HEK293 (cell line): Measurements from ENCODE around the gene MARCOL.

Experiments
- CTCF ChIA-PET: fragments of 350-600 bp; formaldehyde crosslinking; extraction: SDS; loops from one replicate; lab custom pipeline; 2021; ENCODE audit warnings: antibody characterized with exemption; lab: Yijun Ruan, JAX
- POLR2A ChIA-PET: fragments of 300-600 bp; formaldehyde crosslinking; extraction: SDS; loops from one replicate; lab custom pipeline; 2020; ENCODE audit warnings: antibody characterized with exemption, inconsistent platforms; lab: Yijun Ruan, JAX
- H3K27ac ChIP-seq: fragments of 200-500 bp; sonication (Bioruptor generic); 2 replicates; pipeline ENCODE4 v1.5.1; 2014; ENCODE audit warnings: low read depth, low read length, control low read depth, inconsistent platforms; ENCODE audit errors: extremely low read depth
- H3K36me3 ChIP-seq, 2 experiments: fragments of 200-500 bp in 1 of 2; sonication (Bioruptor generic) in 1 of 2; 1 replicate in 1 of 2; 2 replicates in 1 of 2; pipeline ENCODE4 v1.5.1; 2014 to 2017; ENCODE audit warnings: inconsistent platforms in 2 of 2, low read length in 2 of 2; ENCODE audit not compliant: control insufficient read depth in 2 of 2, insufficient read depth in 1 of 2
- H3K4me1 ChIP-seq: fragments of 200-500 bp; sonication (Bioruptor generic); 2 replicates; pipeline ENCODE4 v1.5.1; 2014; ENCODE audit warnings: mild to moderate bottlenecking, low read length, inconsistent platforms; ENCODE audit not compliant: control insufficient read depth, insufficient read depth
- H3K4me3 ChIP-seq: 2 replicates; pipeline ENCODE4 v1.5.1; 2011; ENCODE audit warnings: low read depth, mild to moderate bottlenecking, control low read depth, low read length, moderate library complexity
- H3K9me3 ChIP-seq: fragments of 200-500 bp; sonication (Bioruptor generic); 2 replicates; pipeline ENCODE4 v1.5.1; 2014; ENCODE audit warnings: low read depth, low read length, inconsistent platforms; ENCODE audit not compliant: control insufficient read depth, insufficient read depth
- GLIS2 ChIP-seq: fragments of 450-650 bp; formaldehyde crosslinking; IDR thresholded peaks from 2 replicates; pipeline ENCODE4 v1.5.1; 2016; ENCODE audit warnings: missing biosample characterization, missing genetic modification characterization
- KLF7 ChIP-seq: fragments of 450-650 bp; formaldehyde crosslinking; IDR thresholded peaks from 2 replicates; pipeline ENCODE4 v1.5.1; 2016; ENCODE audit warnings: missing biosample characterization, missing genetic modification characterization, borderline replicate concordance
- MYNN ChIP-seq: fragments of 450-650 bp; formaldehyde crosslinking; IDR thresholded peaks from 2 replicates; pipeline ENCODE4 v1.5.1; 2016; ENCODE audit warnings: missing biosample characterization, missing genetic modification characterization, borderline replicate concordance
- ZBTB17 ChIP-seq: fragments of 450-650 bp; formaldehyde crosslinking; IDR thresholded peaks from 2 replicates; pipeline ENCODE4 v1.5.1; 2016; ENCODE audit warnings: missing biosample characterization, missing genetic modification characterization
- ZFP37 ChIP-seq: fragments of 450-650 bp; formaldehyde crosslinking; IDR thresholded peaks from 2 replicates; pipeline ENCODE4 v1.5.1; 2016; ENCODE audit warnings: missing biosample characterization, missing genetic modification characterization
- ZNF132 ChIP-seq: fragments of 450-650 bp; formaldehyde crosslinking; IDR thresholded peaks from 2 replicates; pipeline ENCODE4 v1.5.1; 2017; ENCODE audit warnings: missing biosample characterization, missing genetic modification characterization, borderline replicate concordance
- ZNF350 ChIP-seq: fragments of 450-650 bp; formaldehyde crosslinking; IDR thresholded peaks from 2 replicates; pipeline ENCODE4 v1.5.0; 2017; ENCODE audit warnings: missing biosample characterization, mild to moderate bottlenecking, missing genetic modification characterization
- ZNF37A ChIP-seq: fragments of 450-650 bp; IDR thresholded peaks from 2 replicates; pipeline ENCODE4 v1.5.1; 2018; ENCODE audit warnings: missing biosample characterization, missing genetic modification characterization
- ZNF433 ChIP-seq: fragments of 450-650 bp; formaldehyde crosslinking; IDR thresholded peaks from 2 replicates; pipeline ENCODE4 v1.5.1; 2016; ENCODE audit warnings: missing biosample characterization, missing genetic modification characterization, low read depth
- ZNF48 ChIP-seq: fragments of 450-650 bp; formaldehyde crosslinking; IDR thresholded peaks from 2 replicates; pipeline ENCODE4 v1.5.1; 2016; ENCODE audit warnings: missing biosample characterization, missing genetic modification characterization
- ZNF510 ChIP-seq: fragments of 450-650 bp; formaldehyde crosslinking; IDR thresholded peaks from 2 replicates; pipeline ENCODE4 v1.5.1; 2018; ENCODE audit warnings: mild to moderate bottlenecking, missing genetic modification characterization, missing biosample characterization; ENCODE audit not compliant: insufficient replicate concordance
- ZNF623 ChIP-seq: fragments of 450-650 bp; formaldehyde crosslinking; IDR thresholded peaks from 2 replicates; pipeline ENCODE4 v1.5.1; 2016; ENCODE audit warnings: missing biosample characterization, missing genetic modification characterization
- ZNF843 ChIP-seq: fragments of 450-650 bp; formaldehyde crosslinking; IDR thresholded peaks from 2 replicates; pipeline ENCODE4 v1.5.1; 2016; ENCODE audit warnings: missing biosample characterization, missing genetic modification characterization
- ZSCAN30 ChIP-seq: fragments of 450-650 bp; IDR thresholded peaks from 2 replicates; pipeline ENCODE4 v1.5.1; 2018; ENCODE audit warnings: missing biosample characterization, mild to moderate bottlenecking, missing genetic modification characterization, moderate library complexity
- TF ChIP-seq, protein P1 (sequence below): fragments of 450-650 bp; formaldehyde crosslinking; IDR thresholded peaks from 2 replicates; pipeline ENCODE4 v1.5.1; 2016; ENCODE audit warnings: missing biosample characterization, missing genetic modification characterization
- TF ChIP-seq, protein P2 (sequence below): fragments of 450-650 bp; formaldehyde crosslinking; IDR thresholded peaks from 2 replicates; pipeline ENCODE4 v1.5.1; 2016; ENCODE audit warnings: missing biosample characterization, missing genetic modification characterization, borderline replicate concordance
- TF ChIP-seq, protein P3 (sequence below): fragments of 450-650 bp; formaldehyde crosslinking; IDR thresholded peaks from 2 replicates; pipeline ENCODE4 v1.5.1; 2017; ENCODE audit warnings: missing biosample characterization, missing genetic modification characterization

Gene MARCOL

GRCh38 chr5:148208226-148208625 lies 30.1 kb upstream of the MARCOL start:
- Histone ChIP-seq H3K36me3 (no peaks in the 10 kb centered on the region), H3K4me3 (no peak overlapping the region), H3K9me3 (no peaks in the 10 kb centered on the region), H3K4me1 (no peaks in the 10 kb centered on the region), H3K27ac (no peak overlapping the region)
- POLR2A ChIA-PET, result no interaction called here
- TF ChIP-seq ZNF132 (tag by site-specific recombination) (no peak), MYNN (no peak), ZSCAN30 (no peak), ZNF48 (tag by site-specific recombination) (no peak), ZNF37A (tag by site-specific recombination) (no peak), ZNF350 (tag by site-specific recombination) (no peak), KLF7 (tag by site-specific recombination) (no peak), ZNF843 (tag by site-specific recombination) (no peak), ZFP37 (tag by site-specific recombination) (no peak), ZNF510 (tag by site-specific recombination) (no peak), GLIS2 (tag by site-specific recombination) (no peak), ZNF433 (no peak), ZNF623 (tag by site-specific recombination) (no peak)
- TF ChIP-seq, protein P1, sequence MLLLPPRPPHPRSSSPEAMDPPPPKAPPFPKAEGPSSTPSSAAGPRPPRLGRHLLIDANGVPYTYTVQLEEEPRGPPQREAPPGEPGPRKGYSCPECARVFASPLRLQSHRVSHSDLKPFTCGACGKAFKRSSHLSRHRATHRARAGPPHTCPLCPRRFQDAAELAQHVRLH (tag by site-specific recombination), result no peak
- TF ChIP-seq, protein P2, sequence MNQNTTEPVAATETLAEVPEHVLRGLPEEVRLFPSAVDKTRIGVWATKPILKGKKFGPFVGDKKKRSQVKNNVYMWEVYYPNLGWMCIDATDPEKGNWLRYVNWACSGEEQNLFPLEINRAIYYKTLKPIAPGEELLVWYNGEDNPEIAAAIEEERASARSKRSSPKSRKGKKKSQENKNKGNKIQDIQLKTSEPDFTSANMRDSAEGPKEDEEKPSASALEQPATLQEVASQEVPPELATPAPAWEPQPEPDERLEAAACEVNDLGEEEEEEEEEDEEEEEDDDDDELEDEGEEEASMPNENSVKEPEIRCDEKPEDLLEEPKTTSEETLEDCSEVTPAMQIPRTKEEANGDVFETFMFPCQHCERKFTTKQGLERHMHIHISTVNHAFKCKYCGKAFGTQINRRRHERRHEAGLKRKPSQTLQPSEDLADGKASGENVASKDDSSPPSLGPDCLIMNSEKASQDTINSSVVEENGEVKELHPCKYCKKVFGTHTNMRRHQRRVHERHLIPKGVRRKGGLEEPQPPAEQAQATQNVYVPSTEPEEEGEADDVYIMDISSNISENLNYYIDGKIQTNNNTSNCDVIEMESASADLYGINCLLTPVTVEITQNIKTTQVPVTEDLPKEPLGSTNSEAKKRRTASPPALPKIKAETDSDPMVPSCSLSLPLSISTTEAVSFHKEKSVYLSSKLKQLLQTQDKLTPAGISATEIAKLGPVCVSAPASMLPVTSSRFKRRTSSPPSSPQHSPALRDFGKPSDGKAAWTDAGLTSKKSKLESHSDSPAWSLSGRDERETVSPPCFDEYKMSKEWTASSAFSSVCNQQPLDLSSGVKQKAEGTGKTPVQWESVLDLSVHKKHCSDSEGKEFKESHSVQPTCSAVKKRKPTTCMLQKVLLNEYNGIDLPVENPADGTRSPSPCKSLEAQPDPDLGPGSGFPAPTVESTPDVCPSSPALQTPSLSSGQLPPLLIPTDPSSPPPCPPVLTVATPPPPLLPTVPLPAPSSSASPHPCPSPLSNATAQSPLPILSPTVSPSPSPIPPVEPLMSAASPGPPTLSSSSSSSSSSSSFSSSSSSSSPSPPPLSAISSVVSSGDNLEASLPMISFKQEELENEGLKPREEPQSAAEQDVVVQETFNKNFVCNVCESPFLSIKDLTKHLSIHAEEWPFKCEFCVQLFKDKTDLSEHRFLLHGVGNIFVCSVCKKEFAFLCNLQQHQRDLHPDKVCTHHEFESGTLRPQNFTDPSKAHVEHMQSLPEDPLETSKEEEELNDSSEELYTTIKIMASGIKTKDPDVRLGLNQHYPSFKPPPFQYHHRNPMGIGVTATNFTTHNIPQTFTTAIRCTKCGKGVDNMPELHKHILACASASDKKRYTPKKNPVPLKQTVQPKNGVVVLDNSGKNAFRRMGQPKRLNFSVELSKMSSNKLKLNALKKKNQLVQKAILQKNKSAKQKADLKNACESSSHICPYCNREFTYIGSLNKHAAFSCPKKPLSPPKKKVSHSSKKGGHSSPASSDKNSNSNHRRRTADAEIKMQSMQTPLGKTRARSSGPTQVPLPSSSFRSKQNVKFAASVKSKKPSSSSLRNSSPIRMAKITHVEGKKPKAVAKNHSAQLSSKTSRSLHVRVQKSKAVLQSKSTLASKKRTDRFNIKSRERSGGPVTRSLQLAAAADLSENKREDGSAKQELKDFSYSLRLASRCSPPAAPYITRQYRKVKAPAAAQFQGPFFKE (tag by site-specific recombination), result no peak
- TF ChIP-seq, protein P3, sequence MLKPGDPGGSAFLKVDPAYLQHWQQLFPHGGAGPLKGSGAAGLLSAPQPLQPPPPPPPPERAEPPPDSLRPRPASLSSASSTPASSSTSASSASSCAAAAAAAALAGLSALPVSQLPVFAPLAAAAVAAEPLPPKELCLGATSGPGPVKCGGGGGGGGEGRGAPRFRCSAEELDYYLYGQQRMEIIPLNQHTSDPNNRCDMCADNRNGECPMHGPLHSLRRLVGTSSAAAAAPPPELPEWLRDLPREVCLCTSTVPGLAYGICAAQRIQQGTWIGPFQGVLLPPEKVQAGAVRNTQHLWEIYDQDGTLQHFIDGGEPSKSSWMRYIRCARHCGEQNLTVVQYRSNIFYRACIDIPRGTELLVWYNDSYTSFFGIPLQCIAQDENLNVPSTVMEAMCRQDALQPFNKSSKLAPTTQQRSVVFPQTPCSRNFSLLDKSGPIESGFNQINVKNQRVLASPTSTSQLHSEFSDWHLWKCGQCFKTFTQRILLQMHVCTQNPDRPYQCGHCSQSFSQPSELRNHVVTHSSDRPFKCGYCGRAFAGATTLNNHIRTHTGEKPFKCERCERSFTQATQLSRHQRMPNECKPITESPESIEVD (tag by site-specific recombination), result no peak
- CTCF ChIA-PET, result interaction anchor here (1.4 kb wide), 1 partner anchor 350 kb away, joined by 3 read pairs; no protein-coding TSS in a partner anchor

DNA sequence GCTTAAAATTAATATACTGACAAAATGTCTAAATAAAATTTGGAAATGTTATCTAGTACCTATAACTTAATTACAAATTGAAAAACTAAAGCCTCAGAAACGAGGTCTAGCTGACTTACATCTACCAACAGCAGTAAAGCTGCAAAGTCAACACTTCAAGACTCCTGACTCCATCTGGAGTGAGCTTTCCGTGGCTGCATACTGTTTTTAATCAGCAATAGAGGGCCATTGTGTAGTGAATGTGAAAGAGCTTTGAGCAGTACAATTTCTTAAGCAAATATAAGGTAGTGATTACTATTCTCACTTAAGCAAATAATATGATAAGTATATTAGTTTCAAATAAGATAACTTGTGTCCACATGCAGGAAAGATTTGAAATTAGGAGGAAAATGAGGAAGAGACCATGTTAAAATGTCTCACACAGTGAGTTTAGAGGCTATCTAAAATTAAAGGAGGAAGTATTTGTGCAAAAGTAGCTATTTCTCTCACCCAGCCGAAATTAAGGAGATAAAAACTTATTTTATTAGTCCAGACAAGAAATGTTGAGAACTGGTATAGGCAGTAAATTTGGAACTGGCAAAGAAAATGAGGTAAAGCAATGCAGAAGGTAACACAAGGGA lies 29.1 kb upstream of the MARCOL start:
- ChIA-PET CTCF (interaction anchor here (1.4 kb wide), 1 partner anchor 351 kb away, joined by 3 read pairs; no protein-coding TSS in a partner anchor), POLR2A (no interaction called here)
- Histone ChIP-seq H3K9me3 (no peaks in the 10 kb centered on the region), H3K4me1 (no peaks in the 10 kb centered on the region), H3K27ac (no peak overlapping the region), H3K36me3 (no peaks in the 10 kb centered on the region)
- no peak for TF ChIP-seq ZBTB17 (tag by site-specific recombination)
- TF ChIP-seq, all 188 proteins: peak for 0
- H3K4me3 ChIP-seq, result no peak overlapping the region
